DOHH2 (cell line): ENCODE measurements around the gene CDC42EP3.

Experiments used
- H3F3A ChIP-seq: fragments of 200-600 bp; sonication (generic), shearing (Covaris generic); 2 replicates; pipeline ENCODE4 v1.6.0; 2016; ENCODE audit warnings: antibody characterized with exemption, mild to moderate bottlenecking; ENCODE audit not compliant: control insufficient read depth, insufficient read depth
- H3K27ac ChIP-seq: fragments of 200-600 bp; sonication (generic); 2 replicates; pipeline ENCODE4 v1.5.1; 2014; ENCODE audit warnings: low read depth, mild to moderate bottlenecking, low read length, moderate library complexity
- H3K27me3 ChIP-seq: fragments of 200-600 bp; sonication (generic); 2 replicates; pipeline ENCODE4 v1.6.1; 2014; ENCODE audit warnings: mild to moderate bottlenecking, low read length, mixed read lengths; ENCODE audit not compliant: control insufficient read depth
- H3K36me3 ChIP-seq: fragments of 200-600 bp; sonication (generic); 2 replicates; pipeline ENCODE4 v1.6.1; 2014; ENCODE audit warnings: mild to moderate bottlenecking, low read length, moderate library complexity, mixed read lengths; ENCODE audit not compliant: control insufficient read depth
- H3K4me1 ChIP-seq: fragments of 200-600 bp; sonication (generic); 2 replicates; pipeline ENCODE4 v1.6.1; 2014; ENCODE audit warnings: mild to moderate bottlenecking, low read length, mixed read lengths; ENCODE audit not compliant: control insufficient read depth
- H3K4me2 ChIP-seq: fragments of 200-600 bp; sonication (generic); 2 replicates; pipeline ENCODE4 v1.6.0; 2014; ENCODE audit warnings: mild to moderate bottlenecking, low read length, moderate library complexity
- H3K4me3 ChIP-seq: fragments of 200-600 bp; sonication (generic); 2 replicates; pipeline ENCODE4 v1.5.1; 2014; ENCODE audit warnings: mild to moderate bottlenecking, low read length, mixed read lengths
- H3K79me2 ChIP-seq: fragments of 200-600 bp; sonication (generic); 2 replicates; pipeline ENCODE4 v1.6.1; 2014; ENCODE audit warnings: mild to moderate bottlenecking, low read length, mixed read lengths; ENCODE audit not compliant: control insufficient read depth
- H3K9me2 ChIP-seq: fragments of 200-600 bp; sonication (generic); replicated peaks from 2 replicates; pipeline ENCODE4 v1.6.1; 2014; ENCODE audit warnings: mild to moderate bottlenecking, low read length, mixed read lengths; ENCODE audit not compliant: control insufficient read depth
- H3K9me3 ChIP-seq: fragments of 200-600 bp; sonication (generic); 2 replicates; pipeline ENCODE4 v1.6.1; 2014; ENCODE audit warnings: antibody characterized with exemption, low read length, mixed read lengths; ENCODE audit not compliant: control insufficient read depth, insufficient read depth
- H4K20me1 ChIP-seq: fragments of 200-600 bp; sonication (generic); 2 replicates; pipeline ENCODE4 v1.6.0; 2014; ENCODE audit warnings: low read depth, mild to moderate bottlenecking, antibody characterized with exemption, low read length, moderate library complexity; ENCODE audit not compliant: control insufficient read depth, insufficient read depth
- EZH2phosphoT487 ChIP-seq: fragments of 200-600 bp; sonication (generic); IDR thresholded peaks from 2 replicates; pipeline ENCODE4 v1.6.1; 2017; ENCODE audit warnings: borderline replicate concordance, mild to moderate bottlenecking, antibody characterized with exemption, low read length, moderate library complexity, mixed read lengths
- TF ChIP-seq, protein P1 (sequence below): fragments of 200-600 bp; sonication (generic); IDR thresholded peaks from one replicate; pipeline ENCODE4 v1.5.1; 2014; ENCODE audit warnings: antibody characterized with exemption, mild to moderate bottlenecking, low read depth, low read length; ENCODE audit not compliant: poor library complexity, severe bottlenecking

CDC42EP3 gene

DNA sequence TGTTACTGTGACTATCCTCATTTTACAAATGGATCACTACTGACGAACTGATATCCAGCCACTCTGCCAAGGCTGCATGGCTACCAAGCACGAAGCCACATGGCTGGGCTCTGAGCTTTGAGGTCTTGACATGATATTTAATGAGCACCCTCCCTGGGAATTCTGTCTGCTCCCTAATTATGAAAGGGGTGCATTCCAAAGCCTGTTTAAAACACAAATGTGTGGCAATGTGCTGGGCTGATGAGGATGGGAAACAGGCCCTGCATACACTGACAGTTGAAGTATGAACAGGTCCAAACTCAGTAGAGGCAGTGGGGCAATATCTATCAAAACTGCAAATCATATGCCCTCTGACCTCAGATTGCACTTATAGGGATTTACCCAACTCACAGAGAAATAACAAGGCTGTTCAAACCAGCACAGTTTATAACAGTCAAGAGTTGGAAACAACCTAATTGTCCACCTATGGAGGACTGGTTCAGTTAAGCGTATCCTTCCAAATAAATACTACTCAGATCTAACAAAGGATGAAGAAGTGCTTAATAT, 20.8 kb downstream of the CDC42EP3 start:
- 0 out of 2 replicates have a peak, but pooled peaks cover 2% of the 10 kb centered on the region for H3K27me3 ChIP-seq
- no peaks in the 10 kb centered on the region for H3K9me2 ChIP-seq
- TF ChIP-seq, protein P1, sequence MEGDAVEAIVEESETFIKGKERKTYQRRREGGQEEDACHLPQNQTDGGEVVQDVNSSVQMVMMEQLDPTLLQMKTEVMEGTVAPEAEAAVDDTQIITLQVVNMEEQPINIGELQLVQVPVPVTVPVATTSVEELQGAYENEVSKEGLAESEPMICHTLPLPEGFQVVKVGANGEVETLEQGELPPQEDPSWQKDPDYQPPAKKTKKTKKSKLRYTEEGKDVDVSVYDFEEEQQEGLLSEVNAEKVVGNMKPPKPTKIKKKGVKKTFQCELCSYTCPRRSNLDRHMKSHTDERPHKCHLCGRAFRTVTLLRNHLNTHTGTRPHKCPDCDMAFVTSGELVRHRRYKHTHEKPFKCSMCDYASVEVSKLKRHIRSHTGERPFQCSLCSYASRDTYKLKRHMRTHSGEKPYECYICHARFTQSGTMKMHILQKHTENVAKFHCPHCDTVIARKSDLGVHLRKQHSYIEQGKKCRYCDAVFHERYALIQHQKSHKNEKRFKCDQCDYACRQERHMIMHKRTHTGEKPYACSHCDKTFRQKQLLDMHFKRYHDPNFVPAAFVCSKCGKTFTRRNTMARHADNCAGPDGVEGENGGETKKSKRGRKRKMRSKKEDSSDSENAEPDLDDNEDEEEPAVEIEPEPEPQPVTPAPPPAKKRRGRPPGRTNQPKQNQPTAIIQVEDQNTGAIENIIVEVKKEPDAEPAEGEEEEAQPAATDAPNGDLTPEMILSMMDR: no peak
- TF ChIP-seq EZH2phosphoT487: no peak
- no peak overlapping the region for H3K27ac ChIP-seq
- H3K4me1 ChIP-seq: peaks cover 58% of the 10 kb centered on the region
- no peaks in the 10 kb centered on the region for H3K79me2 ChIP-seq
- no peaks in the 10 kb centered on the region for H4K20me1 ChIP-seq
- H3K9me3 ChIP-seq: no peaks in the 10 kb centered on the region
- H3K4me2 ChIP-seq: no peak overlapping the region
- no peaks in the 10 kb centered on the region for H3K36me3 ChIP-seq
- H3F3A ChIP-seq: peaks cover 16% of the 10 kb centered on the region
- H3K4me3 ChIP-seq: no peak overlapping the region

DNA sequence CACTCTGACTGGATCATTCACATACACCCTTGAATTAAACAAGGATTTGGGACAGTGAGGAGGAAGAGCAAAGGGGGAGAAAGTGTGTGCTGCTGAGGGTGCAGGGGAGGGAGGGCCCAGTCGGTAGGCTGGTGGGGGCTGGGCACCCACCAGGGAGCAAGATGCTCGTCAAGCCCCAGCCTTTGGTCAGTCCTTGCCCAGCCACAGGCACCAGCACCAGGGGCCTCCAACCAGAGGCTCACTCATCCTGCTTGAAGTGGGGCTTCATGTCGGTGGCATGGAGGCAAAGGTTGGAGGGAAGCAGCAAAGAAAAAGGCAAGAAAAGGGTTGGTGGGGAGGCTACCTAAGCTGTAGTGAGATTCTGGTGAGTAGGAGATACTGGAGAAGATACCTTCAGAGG, 21.9 kb downstream of the CDC42EP3 start:
- no peak overlapping the region for H3K4me3 ChIP-seq
- no peaks in the 10 kb centered on the region for H3K9me2 ChIP-seq
- no peak overlapping the region for H3K4me2 ChIP-seq
- H3K9me3 ChIP-seq: no peaks in the 10 kb centered on the region
- H3K4me1 ChIP-seq: peaks cover 47% of the 10 kb centered on the region
- TF ChIP-seq EZH2phosphoT487: no peak
- TF ChIP-seq, protein P1: no peak
- H4K20me1 ChIP-seq: no peaks in the 10 kb centered on the region
- H3K27me3 ChIP-seq: 0 out of 2 replicates have a peak, but pooled peaks cover 3% of the 10 kb centered on the region
- H3K79me2 ChIP-seq: no peaks in the 10 kb centered on the region
- H3F3A ChIP-seq: peaks cover 11% of the 10 kb centered on the region
- no peaks in the 10 kb centered on the region for H3K36me3 ChIP-seq
- no peak overlapping the region for H3K27ac ChIP-seq

DNA sequence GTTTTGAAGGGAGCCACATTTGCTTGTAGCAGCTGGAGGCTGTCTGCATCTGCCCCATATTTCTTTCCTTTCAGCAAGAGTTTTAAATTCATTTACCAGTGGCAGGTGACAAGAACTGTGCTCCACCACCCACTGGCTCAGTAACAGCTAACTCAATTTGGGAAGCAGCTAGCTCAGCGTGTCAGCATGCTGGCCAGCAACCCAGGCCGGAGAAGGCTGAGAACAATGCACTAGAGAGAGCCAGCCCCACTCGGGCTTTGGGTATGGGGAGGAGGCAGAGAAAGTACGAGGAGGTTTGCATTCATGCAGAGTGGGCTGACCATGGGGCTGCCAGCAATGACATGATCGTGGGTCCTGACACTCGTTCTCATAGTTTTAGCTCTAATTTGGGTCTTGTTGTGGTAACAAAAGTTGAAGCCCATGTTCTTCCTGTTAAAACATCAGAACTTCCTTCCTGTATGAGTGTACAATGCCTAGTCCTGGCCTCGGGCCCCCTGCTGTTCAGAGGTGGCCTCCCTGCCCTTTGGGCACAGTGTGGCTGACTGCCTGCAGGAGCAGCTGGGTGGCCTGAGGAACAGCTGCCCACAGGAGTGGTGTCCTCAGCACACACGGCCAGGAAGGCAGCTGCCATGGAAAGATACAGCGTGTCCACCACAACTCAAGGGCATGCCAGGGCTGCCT, 23.0 kb downstream of the CDC42EP3 start:
- TF ChIP-seq, protein P1: peak; percentile 24
- no peak for TF ChIP-seq EZH2phosphoT487
- Histone ChIP-seq H3K36me3 (no peaks in the 10 kb centered on the region), H3K4me3 (no peak overlapping the region), H3K9me2 (no peaks in the 10 kb centered on the region), H3K4me1 (peaks cover 36% of the 10 kb centered on the region), H3K27me3 (0 out of 2 replicates have a peak, but pooled peaks cover 6% of the 10 kb centered on the region), H3K9me3 (no peaks in the 10 kb centered on the region), H3K4me2 (peak overlapping the region; percentile 29), H3F3A (peaks cover 7% of the 10 kb centered on the region), H3K79me2 (no peaks in the 10 kb centered on the region), H3K27ac (no peak overlapping the region), H4K20me1 (no peaks in the 10 kb centered on the region)
